Measurements from ENCODE around the gene ZNF860. TPM values are rescaled to one million over a fixed set of nuclear protein-coding genes. Genes with fewer than 3 reads are reported as not detected.

Gene ZNF860
- 1 to 10 TPM in 1 of 2 donors, under 1 TPM in 1; 0.88 to 1.8 TPM for polyA plus RNA-seq

DNA sequence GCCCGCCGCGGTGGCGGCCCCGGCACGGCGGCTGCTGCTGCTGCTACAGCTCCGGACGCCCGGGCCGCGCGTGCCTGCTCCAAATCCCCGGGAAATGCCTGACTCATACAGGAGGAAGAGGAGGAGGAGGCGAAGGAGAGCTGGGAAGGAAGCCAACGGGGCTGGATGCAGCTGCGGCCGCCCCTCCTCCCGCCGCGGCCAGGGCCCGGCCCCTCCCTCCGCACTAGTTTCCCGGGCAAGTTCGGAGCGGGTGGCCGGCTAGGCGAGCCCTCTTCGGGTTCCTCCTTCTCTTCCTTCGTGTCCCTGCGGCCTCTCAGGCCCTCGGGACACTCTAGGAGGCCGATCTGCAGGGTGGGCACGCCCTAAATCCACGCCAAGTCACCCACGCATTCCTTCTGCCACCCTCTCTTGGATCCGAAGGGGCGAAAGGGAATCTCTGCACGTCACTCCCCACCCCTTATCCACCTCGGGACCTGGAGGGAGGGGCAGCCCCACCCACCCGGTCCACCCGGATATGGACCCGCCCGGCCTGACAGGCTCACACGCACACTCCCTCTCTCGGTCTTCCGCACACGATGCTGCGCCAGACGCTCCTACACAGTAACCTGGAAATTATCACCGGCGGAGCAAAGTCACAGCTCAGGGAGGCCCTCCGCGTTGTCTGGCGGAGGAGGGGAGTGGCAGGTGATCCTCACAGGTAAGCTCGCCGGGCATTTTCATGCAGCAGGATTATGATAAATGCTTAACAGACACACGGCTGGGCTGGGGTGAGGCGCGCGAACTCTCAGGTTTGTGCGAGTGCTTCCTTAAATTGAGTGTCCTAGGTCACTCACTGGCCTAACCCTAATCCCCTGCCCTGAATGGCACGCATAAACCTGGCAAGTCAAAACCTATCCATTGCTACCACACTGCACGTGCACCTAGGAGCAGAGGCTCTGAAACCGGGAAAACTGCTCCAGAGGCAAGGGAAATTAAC lies at the start of gene ZNF860, which contains the start of gene OSBPL10:
TSS of gene ZNF860 (plus strand) at position 545 of the 976 bp plus-strand sequence. CDS start 7,330 bp downstream, outside the sequence.
TSS of gene OSBPL10 (minus strand) at position 57 of the 976 bp plus-strand sequence. CDS start 83 bp downstream, outside the sequence.
- 4 to 10% methylated on average over 42 to 65 of the region's 65 CpGs for WGBS, 2 donors
- H3K36me3 ChIP-seq (ENCODE audit: control insufficient read depth in 2 of 2, insufficient read depth in 2 of 2, low read length in 1 of 2), result no peaks in the 10 kb centered on the region
- H3K9me3 ChIP-seq (ENCODE audit: control insufficient read depth in 2 of 2, insufficient read depth in 1 of 2, low read depth in 1 of 2, low read length in 1 of 2), result no peaks in the 10 kb centered on the region
- H3K4me1 ChIP-seq (ENCODE audit: control insufficient read depth in 2 of 2, insufficient read depth in 2 of 2, low read length in 1 of 2), result no peaks in the 10 kb centered on the region
- peak within 1 kb of the TSS; percentile 98 to 99 for H3K27ac ChIP-seq (ENCODE audit: low read depth in 2 of 2, low read length in 1 of 2)
- H3K27me3 ChIP-seq (ENCODE audit: control insufficient read depth in 1 of 2, insufficient read depth in 2 of 2, low read length in 2 of 2), result no peaks in the 10 kb centered on the region
- H3K4me3 ChIP-seq (ENCODE audit: low read depth in 1 of 2, low read length in 2 of 2), result peak within 1 kb of the TSS; percentile 76 to 86

DNA sequence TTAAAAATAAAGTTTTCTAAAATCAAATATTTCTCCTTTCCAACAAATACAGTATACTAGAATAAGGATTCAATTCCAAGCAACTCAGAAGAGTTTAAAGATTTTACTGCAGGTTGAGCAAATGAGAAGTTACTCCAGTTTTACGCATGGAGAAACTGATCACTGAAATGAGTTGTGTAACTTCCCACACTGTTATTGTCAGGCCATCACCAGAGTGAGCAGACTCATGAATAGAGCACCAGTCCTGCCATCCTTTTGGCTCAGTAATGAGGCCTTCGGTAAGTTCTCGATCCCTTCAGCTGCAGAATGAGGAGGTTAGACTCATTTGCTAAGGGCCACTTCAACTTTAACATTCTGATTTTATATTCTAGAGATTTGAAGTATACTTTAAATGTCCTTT lies 48.6 kb upstream of the ZNF860 start:
- H3K36me3 ChIP-seq (ENCODE audit: control insufficient read depth in 2 of 2, insufficient read depth in 2 of 2, low read length in 1 of 2), result no peaks in the 10 kb centered on the region
- peaks cover 3% of the 10 kb centered on the region in 2 donors for H3K4me1 ChIP-seq (ENCODE audit: control insufficient read depth in 2 of 2, insufficient read depth in 2 of 2, low read length in 1 of 2)
- no peaks in the 10 kb centered on the region for H3K9me3 ChIP-seq (ENCODE audit: control insufficient read depth in 2 of 2, insufficient read depth in 1 of 2, low read depth in 1 of 2, low read length in 1 of 2)
- H3K27me3 ChIP-seq (ENCODE audit: control insufficient read depth in 1 of 2, insufficient read depth in 2 of 2, low read length in 2 of 2), result no peaks in the 10 kb centered on the region
- no peak overlapping the region for H3K27ac ChIP-seq (ENCODE audit: low read depth in 2 of 2, low read length in 1 of 2)
- no peak overlapping the region for H3K4me3 ChIP-seq (ENCODE audit: low read depth in 1 of 2, low read length in 2 of 2)
- WGBS, 2 donors, result 95 to 99% methylated on average over 3 of the region's 3 CpGs

DNA sequence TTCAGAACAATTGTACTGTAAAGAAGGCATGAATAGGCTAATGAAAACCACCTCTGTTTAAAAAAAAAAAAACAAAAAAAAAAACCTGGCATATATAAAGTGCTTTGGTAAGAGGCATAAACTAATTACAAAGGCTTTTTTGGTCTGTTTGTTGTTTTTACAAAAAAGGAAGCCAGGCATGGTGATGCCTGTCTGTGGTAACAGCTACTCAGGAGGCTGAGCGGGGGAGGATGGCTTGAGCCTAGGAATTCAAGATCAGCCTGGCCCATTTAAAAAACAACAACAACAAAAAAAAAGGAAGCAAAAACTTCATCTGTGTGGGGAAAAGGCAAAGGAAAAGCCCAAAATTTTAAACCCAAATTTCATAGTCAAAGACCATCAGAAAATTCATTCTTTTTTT lies 47.5 kb upstream of the ZNF860 start:
- no peak overlapping the region for H3K4me3 ChIP-seq (ENCODE audit: low read depth in 1 of 2, low read length in 2 of 2)
- H3K36me3 ChIP-seq (ENCODE audit: control insufficient read depth in 2 of 2, insufficient read depth in 2 of 2, low read length in 1 of 2), result no peaks in the 10 kb centered on the region
- no peaks in the 10 kb centered on the region for H3K27me3 ChIP-seq (ENCODE audit: control insufficient read depth in 1 of 2, insufficient read depth in 2 of 2, low read length in 2 of 2)
- peaks cover 3% of the 10 kb centered on the region in 2 donors for H3K4me1 ChIP-seq (ENCODE audit: control insufficient read depth in 2 of 2, insufficient read depth in 2 of 2, low read length in 1 of 2)
- H3K27ac ChIP-seq (ENCODE audit: low read depth in 2 of 2, low read length in 1 of 2), result no peak overlapping the region
- WGBS, 2 donors, result 86 to 89% methylated on average over 1 of the region's 1 CpG
- H3K9me3 ChIP-seq (ENCODE audit: control insufficient read depth in 2 of 2, insufficient read depth in 1 of 2, low read depth in 1 of 2, low read length in 1 of 2), result no peaks in the 10 kb centered on the region

DNA sequence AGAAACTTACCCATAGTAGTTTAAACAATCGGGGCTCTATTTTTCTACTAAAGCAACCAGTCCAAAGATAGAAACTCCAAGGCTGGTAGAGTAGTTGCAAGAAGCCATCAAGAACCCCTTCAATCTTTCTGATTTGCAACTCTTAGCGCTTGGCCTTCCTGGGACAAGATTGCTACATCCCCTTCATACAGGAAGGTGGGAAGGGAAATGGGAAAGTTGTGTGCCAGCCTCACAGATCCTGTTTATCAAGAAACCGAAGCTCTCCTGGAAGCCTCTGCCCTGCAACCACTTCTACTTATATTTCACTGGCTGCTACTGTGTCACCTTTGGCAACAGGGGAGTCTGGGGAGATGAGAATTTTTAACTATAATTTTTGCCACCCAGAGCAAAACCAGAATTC lies 46.7 kb upstream of the ZNF860 start:
- Histone ChIP-seq H3K9me3 (ENCODE audit: control insufficient read depth in 2 of 2, insufficient read depth in 1 of 2, low read depth in 1 of 2, low read length in 1 of 2) (no peaks in the 10 kb centered on the region), H3K27me3 (ENCODE audit: control insufficient read depth in 1 of 2, insufficient read depth in 2 of 2, low read length in 2 of 2) (no peaks in the 10 kb centered on the region), H3K36me3 (ENCODE audit: control insufficient read depth in 2 of 2, insufficient read depth in 2 of 2, low read length in 1 of 2) (no peaks in the 10 kb centered on the region), H3K4me3 (ENCODE audit: low read depth in 1 of 2, low read length in 2 of 2) (no peak overlapping the region), H3K27ac (ENCODE audit: low read depth in 2 of 2, low read length in 1 of 2) (no peak overlapping the region), H3K4me1 (ENCODE audit: control insufficient read depth in 2 of 2, insufficient read depth in 2 of 2, low read length in 1 of 2) (peaks cover 3% of the 10 kb centered on the region in 2 donors)
- WGBS, 2 donors, result 61 to 67% methylated on average over 3 of the region's 3 CpGs

DNA sequence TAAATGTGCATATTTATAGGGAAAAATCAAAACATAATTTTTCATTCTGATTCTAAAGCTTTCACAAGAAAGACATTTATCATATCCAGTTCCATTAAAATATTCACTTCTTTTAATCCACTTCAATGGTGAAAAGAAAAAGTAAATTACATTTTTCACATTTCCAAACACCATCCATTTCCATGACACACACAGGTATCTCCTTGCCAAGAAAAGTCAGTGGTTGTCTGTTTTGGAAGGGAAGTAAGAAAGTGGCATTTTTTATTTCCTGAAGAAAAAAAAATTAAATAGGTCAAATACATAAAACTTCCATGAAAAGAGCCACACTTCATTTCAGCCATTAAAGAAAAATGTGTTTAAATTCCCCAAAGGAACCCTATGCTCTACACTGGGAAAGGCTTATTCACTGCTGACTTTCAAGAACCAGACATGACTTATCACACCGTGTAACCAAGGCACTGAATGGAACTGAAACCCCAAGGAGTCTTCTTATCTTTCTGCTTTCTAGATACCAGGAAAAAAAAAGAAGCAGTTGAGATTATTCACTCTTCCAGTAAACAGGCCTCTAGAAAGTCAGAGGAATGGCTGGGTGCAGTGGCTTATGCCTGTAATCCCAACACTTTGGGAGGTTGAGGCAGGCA lies 45.0 kb upstream of the ZNF860 start:
- Histone ChIP-seq H3K4me1 (ENCODE audit: control insufficient read depth in 2 of 2, insufficient read depth in 2 of 2, low read length in 1 of 2) (peaks cover 3% of the 10 kb centered on the region in 2 donors), H3K4me3 (ENCODE audit: low read depth in 1 of 2, low read length in 2 of 2) (no peak overlapping the region), H3K36me3 (ENCODE audit: control insufficient read depth in 2 of 2, insufficient read depth in 2 of 2, low read length in 1 of 2) (no peaks in the 10 kb centered on the region), H3K9me3 (ENCODE audit: control insufficient read depth in 2 of 2, insufficient read depth in 1 of 2, low read depth in 1 of 2, low read length in 1 of 2) (no peaks in the 10 kb centered on the region), H3K27me3 (ENCODE audit: control insufficient read depth in 1 of 2, insufficient read depth in 2 of 2, low read length in 2 of 2) (no peaks in the 10 kb centered on the region), H3K27ac (ENCODE audit: low read depth in 2 of 2, low read length in 1 of 2) (no peak overlapping the region)
- WGBS, 2 donors, result 23 to 43% methylated on average over 1 of the region's 1 CpG

DNA sequence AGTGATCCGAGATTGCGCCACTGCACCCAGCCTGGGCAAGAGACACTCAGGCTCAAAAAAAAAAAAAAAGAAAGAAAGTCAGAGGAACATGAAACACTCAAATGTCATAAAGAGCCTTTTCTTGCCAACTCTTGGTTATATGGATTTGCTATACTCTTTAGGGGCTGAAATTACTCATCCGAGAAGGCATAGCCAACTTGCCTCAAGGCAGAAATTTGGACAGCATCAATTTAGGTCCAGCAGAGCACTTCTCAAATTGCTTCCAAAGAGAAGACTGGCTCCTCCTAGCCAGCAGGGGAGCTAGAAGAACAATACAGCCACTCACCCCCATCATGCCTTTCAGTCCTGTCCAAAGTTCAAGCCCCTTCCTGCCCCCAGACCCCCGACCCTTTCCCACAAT lies 44.3 kb upstream of the ZNF860 start:
- H3K27ac ChIP-seq (ENCODE audit: low read depth in 2 of 2, low read length in 1 of 2), result no peak overlapping the region
- 71 to 76% methylated on average over 4 of the region's 4 CpGs for WGBS, 2 donors

DNA sequence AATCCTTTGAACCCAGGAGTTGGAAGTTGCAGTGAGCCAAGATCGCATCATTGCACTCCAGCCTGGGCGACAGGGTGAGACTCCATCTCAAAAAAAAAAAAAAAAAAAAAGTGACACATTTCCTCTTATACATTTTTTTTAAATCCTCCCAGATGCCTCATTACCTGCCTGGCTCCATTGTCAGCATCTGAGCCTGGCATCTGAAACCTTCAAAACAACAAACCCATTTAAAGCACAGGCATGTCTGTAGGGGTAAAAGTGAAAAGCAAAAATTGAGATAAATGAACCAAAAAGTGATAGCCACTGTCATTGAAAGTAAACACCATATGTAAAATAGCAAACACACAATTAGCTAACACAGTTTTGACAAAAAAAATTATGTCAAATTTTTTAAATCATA lies 39.1 kb upstream of the ZNF860 start:
- Histone ChIP-seq H3K9me3 (ENCODE audit: control insufficient read depth in 2 of 2, insufficient read depth in 1 of 2, low read depth in 1 of 2, low read length in 1 of 2) (no peaks in the 10 kb centered on the region), H3K36me3 (ENCODE audit: control insufficient read depth in 2 of 2, insufficient read depth in 2 of 2, low read length in 1 of 2) (no peaks in the 10 kb centered on the region), H3K4me1 (ENCODE audit: control insufficient read depth in 2 of 2, insufficient read depth in 2 of 2, low read length in 1 of 2) (peaks cover 2 to 5% of the 10 kb centered on the region in 2 donors), H3K27me3 (ENCODE audit: control insufficient read depth in 1 of 2, insufficient read depth in 2 of 2, low read length in 2 of 2) (no peaks in the 10 kb centered on the region), H3K27ac (ENCODE audit: low read depth in 2 of 2, low read length in 1 of 2) (no peak overlapping the region), H3K4me3 (ENCODE audit: low read depth in 1 of 2, low read length in 2 of 2) (no peak overlapping the region)
- 83 to 100% methylated on average over 1 to 2 of the region's 2 CpGs for WGBS, 2 donors

More for the DNA sequence above, 44.3 kb upstream of the ZNF860 start:
- H3K36me3 ChIP-seq (ENCODE audit: control insufficient read depth in 2 of 2, insufficient read depth in 2 of 2, low read length in 1 of 2), result no peaks in the 10 kb centered on the region
- H3K9me3 ChIP-seq (ENCODE audit: control insufficient read depth in 2 of 2, insufficient read depth in 1 of 2, low read depth in 1 of 2, low read length in 1 of 2), result no peaks in the 10 kb centered on the region
- peaks cover 3% of the 10 kb centered on the region in 2 donors for H3K4me1 ChIP-seq (ENCODE audit: control insufficient read depth in 2 of 2, insufficient read depth in 2 of 2, low read length in 1 of 2)
- H3K4me3 ChIP-seq (ENCODE audit: low read depth in 1 of 2, low read length in 2 of 2), result no peak overlapping the region
- H3K27me3 ChIP-seq (ENCODE audit: control insufficient read depth in 1 of 2, insufficient read depth in 2 of 2, low read length in 2 of 2), result no peaks in the 10 kb centered on the region

DNA sequence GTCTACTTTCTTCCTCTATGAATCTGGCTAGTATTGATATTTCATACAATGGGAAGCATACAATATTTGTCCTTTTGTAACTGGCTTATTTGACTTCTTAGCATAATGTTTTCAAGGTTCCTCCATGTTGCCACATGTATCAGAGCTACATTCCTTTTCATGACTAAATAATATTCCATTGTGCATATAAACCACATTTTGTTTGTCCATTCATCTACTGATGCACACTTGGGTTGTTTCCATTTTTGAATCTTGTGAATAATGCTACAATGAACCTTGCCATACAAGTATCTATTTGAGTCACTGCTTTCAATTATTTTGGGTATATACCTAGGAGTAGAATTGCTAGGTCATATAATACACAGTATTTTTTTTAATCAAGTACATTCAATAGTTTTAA lies 38.5 kb upstream of the ZNF860 start:
- no peaks in the 10 kb centered on the region for H3K36me3 ChIP-seq (ENCODE audit: control insufficient read depth in 2 of 2, insufficient read depth in 2 of 2, low read length in 1 of 2)
- H3K27me3 ChIP-seq (ENCODE audit: control insufficient read depth in 1 of 2, insufficient read depth in 2 of 2, low read length in 2 of 2), result no peaks in the 10 kb centered on the region
- no peak overlapping the region for H3K27ac ChIP-seq (ENCODE audit: low read depth in 2 of 2, low read length in 1 of 2)
- no peaks in the 10 kb centered on the region for H3K9me3 ChIP-seq (ENCODE audit: control insufficient read depth in 2 of 2, insufficient read depth in 1 of 2, low read depth in 1 of 2, low read length in 1 of 2)
- no peak overlapping the region for H3K4me3 ChIP-seq (ENCODE audit: low read depth in 1 of 2, low read length in 2 of 2)
- peaks cover 4 to 5% of the 10 kb centered on the region in 2 donors for H3K4me1 ChIP-seq (ENCODE audit: control insufficient read depth in 2 of 2, insufficient read depth in 2 of 2, low read length in 1 of 2)

- Histone ChIP-seq H3K4me3 (ENCODE audit: low read depth in 1 of 2, low read length in 2 of 2) (no peak overlapping the region), H3K27me3 (ENCODE audit: control insufficient read depth in 1 of 2, insufficient read depth in 2 of 2, low read length in 2 of 2) (no peaks in the 10 kb centered on the region), H3K27ac (ENCODE audit: low read depth in 2 of 2, low read length in 1 of 2) (no peak overlapping the region), H3K9me3 (ENCODE audit: control insufficient read depth in 2 of 2, insufficient read depth in 1 of 2, low read depth in 1 of 2, low read length in 1 of 2) (no peaks in the 10 kb centered on the region), H3K4me1 (ENCODE audit: control insufficient read depth in 2 of 2, insufficient read depth in 2 of 2, low read length in 1 of 2) (peaks cover 5% of the 10 kb centered on the region in 2 donors), H3K36me3 (ENCODE audit: control insufficient read depth in 2 of 2, insufficient read depth in 2 of 2, low read length in 1 of 2) (no peaks in the 10 kb centered on the region)
- WGBS, 2 donors, result 75 to 80% methylated on average over 3 of the region's 3 CpGs
Observed at GRCh38 chr3:31945738-31946052, 35.9 kb upstream of the ZNF860 start.

All from esophagus (tissue), 2 donors.